HCT116 (cell line): ENCODE data around the gene KIF1A. TPM values are rescaled to one million over a fixed set of nuclear protein-coding genes. Genes with fewer than 3 reads are reported as not detected.

ENCODE experiments used
- ATAC-seq: fragments of 200-7000 bp; cut with Tn5 transposase; 2 replicates; pipeline ENCODE4 v1.9.1; 2020; ENCODE audit warnings: mild to moderate bottlenecking, moderate library complexity
- BruUV-seq: library from RNA; stranded (reverse); fragments of 400-500 nt; replicated peaks from 2 replicates; lab custom pipeline; 2021; lab: Mats Ljungman, UMichigan
- CTCF ChIA-PET: fragments of 300-600 bp; sonication (Branson Sonifier 250); formaldehyde crosslinking; loops from one replicate; lab custom pipeline; 2021; ENCODE audit warnings: antibody characterized with exemption; lab: Charles Lee
- POLR2A ChIA-PET: fragments of 300-600, 350-600 bp; sonication (Branson Sonifier 250); formaldehyde crosslinking; loops from one replicate; lab custom pipeline; 2021; ENCODE audit warnings: antibody characterized with exemption; lab: Charles Lee
- RAD21 ChIA-PET, 2 experiments: fragments of 300-600 bp; sonication (Branson Sonifier 250); formaldehyde crosslinking; loops; one replicate each; lab custom pipeline; 2023; ENCODE audit warnings: low total read pairs in 2 of 2; ENCODE audit not compliant: uncharacterized antibody in 2 of 2, unreplicated experiment in 2 of 2, low non-redundant PET in 1 of 2; lab: Charles Lee
- DNase-seq: peaks from one replicate; pipeline ENCODE4 v3.0.0-alpha.2; 2010; ENCODE audit warnings: low read depth, low spot score
- H2AFZ ChIP-seq: fragments of 200-600 bp; shearing (Covaris generic), sonication (generic); 2 replicates; pipeline ENCODE4 v1.6.1; 2017; ENCODE audit warnings: low read depth, mixed run types, mixed read lengths, antibody characterized with exemption, low read length; ENCODE audit not compliant: poor library complexity, severe bottlenecking
- H3K27ac ChIP-seq: 2 replicates; pipeline ENCODE4 v1.5.1; 2012; ENCODE audit warnings: low read depth, low read length
- H3K27me3 ChIP-seq: fragments of 200-600 bp; sonication (generic); 2 replicates; pipeline ENCODE4 v1.6.1; 2016; ENCODE audit warnings: mixed run types, low read length, mixed read lengths; ENCODE audit not compliant: insufficient read depth
- H3K36me3 ChIP-seq, 2 experiments: fragments of 200-500 bp in 1 of 2; fragments of 200-600 bp in 1 of 2; sonication (Bioruptor generic) in 1 of 2; sonication (generic) in 1 of 2; 2 replicates each; pipeline versions ENCODE4 v1.5.1 to v1.6.1; 2014 to 2016; ENCODE audit warnings: low read length in 2 of 2, inconsistent platforms in 1 of 2, mixed read lengths in 1 of 2, mixed run types in 1 of 2; ENCODE audit not compliant: insufficient read depth in 2 of 2, control insufficient read depth in 1 of 2
- H3K4me1 ChIP-seq, 2 experiments: fragments of 200-600 bp in 1 of 2; sonication (generic) in 1 of 2; 2 replicates each; pipeline versions ENCODE4 v1.5.1 to v1.6.1; 2012 to 2017; ENCODE audit warnings: low read length in 2 of 2, inconsistent platforms in 1 of 2, mild to moderate bottlenecking in 1 of 2, mixed read lengths in 1 of 2, mixed run types in 1 of 2, moderate library complexity in 1 of 2; ENCODE audit not compliant: insufficient read depth in 2 of 2, control insufficient read depth in 1 of 2
- H3K4me2 ChIP-seq: fragments of 200-600 bp; sonication (generic); 2 replicates; pipeline ENCODE4 v1.6.1; 2017; ENCODE audit warnings: mixed run types, low read length, mixed read lengths
- H3K4me3 ChIP-seq, 2 experiments: fragments of 200-600 bp in 1 of 2; sonication (generic) in 1 of 2; replicated peaks in 1 of 2; 2 replicates each; pipeline ENCODE4 v1.5.1; 2011 to 2016; ENCODE audit warnings: low read length in 2 of 2, control low read depth in 1 of 2, low read depth in 1 of 2, mild to moderate bottlenecking in 1 of 2, mixed read lengths in 1 of 2, mixed run types in 1 of 2
- H3K79me2 ChIP-seq: fragments of 200-600 bp; sonication (generic); 2 replicates; pipeline ENCODE4 v1.6.1; 2017; ENCODE audit warnings: mild to moderate bottlenecking, mixed run types, low read length, moderate library complexity, mixed read lengths; ENCODE audit not compliant: insufficient read depth
- H3K9ac ChIP-seq: fragments of 200-600 bp; sonication (generic); 2 replicates; pipeline ENCODE4 v1.6.1; 2016; ENCODE audit warnings: low read length, mixed read lengths
- H3K9me2 ChIP-seq: fragments of 200-600 bp; sonication (generic), shearing (Covaris generic); 2 replicates; pipeline ENCODE4 v1.6.1; 2017; ENCODE audit warnings: mixed run types, mild to moderate bottlenecking, moderate library complexity; ENCODE audit not compliant: insufficient read depth
- H3K9me3 ChIP-seq, 2 experiments: fragments of 200-500 bp in 1 of 2; fragments of 200-600 bp in 1 of 2; sonication (Bioruptor generic) in 1 of 2; sonication (generic) in 1 of 2; 2 replicates each; pipeline ENCODE4 v1.6.1; 2014 to 2017; ENCODE audit warnings: low read length in 2 of 2, mixed read lengths in 2 of 2, inconsistent platforms in 1 of 2, low read depth in 1 of 2, mild to moderate bottlenecking in 1 of 2, mixed run types in 1 of 2, moderate library complexity in 1 of 2; ENCODE audit not compliant: control insufficient read depth in 1 of 2, insufficient read depth in 1 of 2
- H4K20me1 ChIP-seq: fragments of 200-600 bp; sonication (generic), shearing (Covaris generic); 2 replicates; pipeline ENCODE4 v1.6.1; 2017; ENCODE audit warnings: mixed run types, mild to moderate bottlenecking, moderate library complexity; ENCODE audit not compliant: insufficient read depth
- ATF3 ChIP-seq: IDR thresholded peaks from 2 replicates; pipeline ENCODE4 v1.6.1; 2012
- CBX3 ChIP-seq: IDR thresholded peaks from 2 replicates; pipeline ENCODE4 v1.6.1; 2012; ENCODE audit warnings: low read depth
- CEBPB ChIP-seq: IDR thresholded peaks from 2 replicates; pipeline ENCODE4 v1.6.1; 2012; ENCODE audit warnings: low read depth
- EZH2phosphoT487 ChIP-seq: fragments of 200-600 bp; IDR thresholded peaks from 2 replicates; pipeline ENCODE4 v1.6.1; 2018; ENCODE audit warnings: antibody characterized with exemption, borderline replicate concordance
- FOSL1 ChIP-seq: IDR thresholded peaks from 2 replicates; pipeline ENCODE4 v1.6.1; 2012; ENCODE audit warnings: low read depth
- POLR2A ChIP-seq: IDR thresholded peaks from 2 replicates; pipeline ENCODE4 v1.7.0; 2011; ENCODE audit warnings: borderline replicate concordance; ENCODE audit not compliant: insufficient read depth, insufficient read length; ENCODE audit errors: extremely low read depth
- RAD21 ChIP-seq: IDR thresholded peaks from 2 replicates; pipeline ENCODE4 v1.6.1; 2012; ENCODE audit warnings: low read depth, mild to moderate bottlenecking
- REST ChIP-seq: IDR thresholded peaks from 2 replicates; pipeline ENCODE4 v1.6.1; 2012; ENCODE audit warnings: low read depth
- SIN3A ChIP-seq: IDR thresholded peaks from 2 replicates; pipeline ENCODE4 v1.6.1; 2012; ENCODE audit warnings: low read depth
- SRF ChIP-seq: IDR thresholded peaks from 2 replicates; pipeline ENCODE4 v1.6.1; 2012; ENCODE audit warnings: low read depth
- YY1 ChIP-seq: IDR thresholded peaks from 2 replicates; pipeline ENCODE4 v1.6.1; 2011; ENCODE audit warnings: low read length, low read depth, moderate library complexity, mild to moderate bottlenecking; ENCODE audit not compliant: insufficient replicate concordance; ENCODE audit errors: extremely low read depth
- ZBTB33 ChIP-seq: IDR thresholded peaks from 2 replicates; pipeline ENCODE4 v1.6.1; 2011; ENCODE audit warnings: mild to moderate bottlenecking, low read length, moderate library complexity; ENCODE audit not compliant: insufficient replicate concordance; ENCODE audit errors: extremely low read depth
- ZFX ChIP-seq: fragments of 450-650 bp; IDR thresholded peaks from 2 replicates; pipeline ENCODE4 v1.6.1; 2017
- ZNF274 ChIP-seq: fragments of 200-500 bp; sonication (Bioruptor generic); IDR thresholded peaks from 2 replicates; pipeline ENCODE4 v1.6.1; 2014; ENCODE audit warnings: mild to moderate bottlenecking, low read depth, low read length, inconsistent platforms
- intact Hi-C: fragments of 100-400 bp; cut with micrococcal nuclease; formaldehyde crosslinking; loops from 2 replicates; pipeline ENCODE4 v1.10.0; 2022
- total RNA-seq: library from RNA; stranded (reverse); gene quantifications from one replicate; pipeline ENCODE4 v1.2.1, GENCODE V29; 2021; ENCODE audit not compliant: unreplicated experiment

The KIF1A gene
- total RNA-seq, 1 experiment from 2014 or later: 0.27 TPM

GRCh38 chr2:240786871-240787311, 33.1 kb downstream of the KIF1A start:
- intact Hi-C loops: no loop called here
- ATAC-seq: no peak
- no peak overlapping the region for H3K4me3 ChIP-seq

GRCh38 chr2:240786355-240786841, 33.6 kb downstream of the KIF1A start:
- Histone ChIP-seq H3K9ac (no peak overlapping the region), H3K79me2 (no peaks in the 10 kb centered on the region), H3K4me3 (no peak overlapping the region), H3K27me3 (no peaks in the 10 kb centered on the region), H3K9me3 (no peaks in the 10 kb centered on the region), H3K27ac (no peak overlapping the region), H3K4me1 (peaks cover 0 to 6% of the 10 kb centered on the region in 2 experiments; a peak in 2 of 4 replicates), H4K20me1 (no peaks in the 10 kb centered on the region), H3K4me2 (no peak overlapping the region), H2AFZ (no peak overlapping the region), H3K36me3 (no peaks in the 10 kb centered on the region), H3K9me2 (no peaks in the 10 kb centered on the region)
- intact Hi-C loops: no loop called here
- ChIA-PET POLR2A (no interaction called here), CTCF (no interaction called here), RAD21 (no interaction called here)
- ATAC-seq: no peak
- DNase-seq: no peak
- no TSS peak for BruUV-seq
- no peak for TF ChIP-seq FOSL1
- TF ChIP-seq SRF: no peak
- no peak for TF ChIP-seq YY1
- TF ChIP-seq CBX3: no peak
- TF ChIP-seq EZH2phosphoT487: no peak
- TF ChIP-seq ZFX: no peak
- no peak for TF ChIP-seq REST
- TF ChIP-seq RAD21: no peak
- TF ChIP-seq POLR2A: no peak
- no peak for TF ChIP-seq CEBPB
- TF ChIP-seq SIN3A: no peak
- TF ChIP-seq ZNF274: no peak
- no peak for TF ChIP-seq ZBTB33

More at GRCh38 chr2:240786871-240787311, 33.1 kb downstream of the KIF1A start:
- no TSS peak for BruUV-seq
- no peak overlapping the region for H3K27ac ChIP-seq
- TF ChIP-seq ZNF274 (no peak), ATF3 (no peak), CBX3 (no peak), ZFX (no peak)
- peaks cover 0 to 6% of the 10 kb centered on the region in 2 experiments; a peak in 2 of 4 replicates for H3K4me1 ChIP-seq
- no peaks in the 10 kb centered on the region for H3K27me3 ChIP-seq
- DNase-seq: no peak
- ChIA-PET RAD21 (no interaction called here), POLR2A (no interaction called here), CTCF (no interaction called here)
- no peaks in the 10 kb centered on the region for H4K20me1 ChIP-seq
- H3K4me2 ChIP-seq: no peak overlapping the region
- H3K36me3 ChIP-seq: no peaks in the 10 kb centered on the region
- H3K79me2 ChIP-seq: no peaks in the 10 kb centered on the region
- no peaks in the 10 kb centered on the region for H3K9me3 ChIP-seq
- no peak overlapping the region for H2AFZ ChIP-seq
- H3K9me2 ChIP-seq: no peaks in the 10 kb centered on the region
- H3K9ac ChIP-seq: no peak overlapping the region
